Measurements from ENCODE around the gene TXLNB.

GRCh38 chr6:139270249-139270648, 21.5 kb downstream of the TXLNB start:
- no peak for TF ChIP-seq CTCF (conservative IDR thresholded peaks at IDR 0.05; ENCODE audit: low read depth, low read length)
- TF ChIP-seq EZH2 (IDR thresholded peaks at IDR 0.05; ENCODE audit: low read length, unreplicated experiment) = no peak

Measured in PC-3 (cell line).